Measurements from ENCODE around the gene LENG8.

DNA sequence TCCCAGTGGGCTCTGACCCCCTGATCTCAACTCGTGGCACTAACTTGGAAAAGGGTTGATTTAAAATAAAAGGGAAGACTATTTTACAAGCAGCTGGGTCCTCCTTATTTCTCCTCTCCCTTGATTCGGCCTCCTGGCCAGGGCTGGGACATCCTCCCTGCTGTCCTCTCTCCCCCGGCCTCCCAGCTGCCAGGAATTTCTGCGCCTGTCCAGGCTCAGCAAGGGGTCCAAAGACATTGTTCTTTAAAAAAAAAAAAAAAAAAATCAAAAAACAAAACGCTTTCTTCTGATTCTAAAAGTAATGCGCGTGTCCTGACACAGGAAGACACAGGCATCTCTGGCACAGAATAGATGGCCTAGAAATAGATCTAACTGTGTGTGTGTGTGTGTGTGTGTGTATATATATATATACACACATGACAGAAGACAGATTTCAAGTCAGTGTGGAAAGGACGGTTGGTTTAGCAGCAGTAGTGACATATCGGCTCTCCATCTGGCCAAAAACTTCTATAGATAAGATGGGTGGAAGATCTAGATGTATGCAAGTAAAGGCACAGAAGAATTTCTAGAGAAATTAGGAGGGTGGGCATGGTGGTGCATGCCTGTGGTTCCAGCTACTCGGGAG is 12.3 kb upstream of the LENG8 start:
- TF ChIP-seq EZH2 (IDR thresholded peaks at IDR 0.05) (no peak), POLR2AphosphoS5 (IDR thresholded peaks at IDR 0.05; ENCODE audit: borderline replicate concordance, low read depth, low read length) (no peak), FOXP2 (optimal IDR thresholded peaks at IDR 0.05; ENCODE audit: control extremely low read depth, extremely low read length, insufficient read depth) (no peak)

Data from SK-N-MC (cell line).